Neural cell (in vitro differentiated cells): ENCODE measurements around the gene CARD19. TPM values are rescaled to one million over a fixed set of nuclear protein-coding genes. Genes with fewer than 3 reads are reported as not detected.

Experiments
- H2AFZ ChIP-seq: fragments of 200-600, 300-800 bp; sonication (generic), shearing (Covaris generic); 2 replicates; pipeline ENCODE4 v1.6.0; 2014; ENCODE audit warnings: low read depth, mild to moderate bottlenecking, antibody characterized with exemption, low read length, moderate library complexity
- H3F3A ChIP-seq: fragments of 200-600 bp; shearing (Covaris generic); 2 replicates; pipeline ENCODE4 v1.6.1; 2016; ENCODE audit warnings: mild to moderate bottlenecking, moderate library complexity, mixed read lengths, antibody characterized with exemption, low read length; ENCODE audit not compliant: insufficient read depth, poor library complexity, severe bottlenecking
- H3K27ac ChIP-seq: fragments of 200-600, 300-800 bp; sonication (generic), shearing (Covaris generic); 2 replicates; pipeline ENCODE4 v1.5.1; 2014; ENCODE audit warnings: mild to moderate bottlenecking, low read length, moderate library complexity
- H3K27me3 ChIP-seq: fragments of 300-800, 200-600 bp; sonication (generic), shearing (Covaris generic); 2 replicates; pipeline ENCODE4 v1.6.0; 2014; ENCODE audit warnings: mild to moderate bottlenecking, low read depth, low read length, moderate library complexity; ENCODE audit not compliant: insufficient read depth
- H3K36me3 ChIP-seq: fragments of 300-800, 200-600 bp; sonication (generic), shearing (Covaris generic); 2 replicates; pipeline ENCODE4 v1.5.1; 2014; ENCODE audit warnings: mild to moderate bottlenecking, antibody characterized with exemption, low read length, moderate library complexity; ENCODE audit not compliant: insufficient read depth
- H3K4me2 ChIP-seq: fragments of 300-800, 200-600 bp; sonication (generic), shearing (Covaris generic); 2 replicates; pipeline ENCODE4 v1.6.0; 2014; ENCODE audit warnings: mild to moderate bottlenecking, low read length
- H3K4me3 ChIP-seq: fragments of 300-800, 200-600 bp; sonication (generic), shearing (Covaris generic); 2 replicates; pipeline ENCODE4 v1.5.1; 2014; ENCODE audit warnings: mild to moderate bottlenecking, low read length, moderate library complexity
- H3K79me2 ChIP-seq: fragments of 200-600 bp; shearing (Covaris generic); replicated peaks from 2 replicates; pipeline ENCODE4 v1.6.0; 2014; ENCODE audit warnings: mild to moderate bottlenecking, low read length, moderate library complexity; ENCODE audit not compliant: insufficient read depth
- H3K9ac ChIP-seq: fragments of 300-800, 200-600 bp; sonication (generic), shearing (Covaris generic); 2 replicates; pipeline ENCODE4 v1.6.1; 2016; ENCODE audit warnings: mild to moderate bottlenecking, low read length, mixed read lengths
- H3K9me2 ChIP-seq: fragments of 200-600 bp; shearing (Covaris generic); 2 replicates; pipeline ENCODE4 v1.6.1; 2016; ENCODE audit warnings: mild to moderate bottlenecking, low read length, mixed read lengths; ENCODE audit not compliant: insufficient read depth
- H3K9me3 ChIP-seq: fragments of 200-600, 300-800 bp; sonication (generic), shearing (Covaris generic); 2 replicates; pipeline ENCODE4 v1.6.1; 2016; ENCODE audit warnings: mild to moderate bottlenecking, mixed run types, low read length, moderate library complexity, mixed read lengths
- H4K20me1 ChIP-seq: fragments of 200-600 bp; shearing (Covaris generic); 2 replicates; pipeline ENCODE4 v1.6.1; 2016; ENCODE audit warnings: mild to moderate bottlenecking, mixed run types; ENCODE audit not compliant: insufficient read depth
- EP300 ChIP-seq: fragments of 450-650 bp; conservative IDR thresholded peaks from 2 replicates; pipeline ENCODE4 v1.6.1; 2014; ENCODE audit warnings: antibody characterized with exemption, mild to moderate bottlenecking, moderate library complexity; ENCODE audit not compliant: poor library complexity, severe bottlenecking
- EZH2 ChIP-seq: fragments of 200-600, 300-800 bp; shearing (Covaris generic), sonication (generic); IDR thresholded peaks from 2 replicates; pipeline ENCODE4 v1.6.1; 2014; ENCODE audit warnings: antibody characterized with exemption, low read length, borderline replicate concordance, mild to moderate bottlenecking; ENCODE audit not compliant: insufficient read depth, poor library complexity, severe bottlenecking
- MXI1 ChIP-seq: fragments of 450-650 bp; conservative IDR thresholded peaks from 2 replicates; pipeline ENCODE4 v1.6.1; 2014; ENCODE audit warnings: antibody characterized with exemption, mild to moderate bottlenecking; ENCODE audit not compliant: poor library complexity, severe bottlenecking
- POLR2AphosphoS5 ChIP-seq: IDR thresholded peaks from 2 replicates; pipeline ENCODE4 v1.6.1; 2012
- RAD21 ChIP-seq: fragments of 450-650 bp; conservative IDR thresholded peaks from 2 replicates; pipeline ENCODE4 v1.6.1; 2014; ENCODE audit warnings: antibody characterized with exemption, mild to moderate bottlenecking, moderate library complexity
- SMC3 ChIP-seq: fragments of 450-650 bp; conservative IDR thresholded peaks from 2 replicates; pipeline ENCODE4 v1.6.1; 2014; ENCODE audit warnings: antibody characterized with exemption, mild to moderate bottlenecking, moderate library complexity; ENCODE audit not compliant: poor library complexity
- TAF1 ChIP-seq: IDR thresholded peaks from 2 replicates; pipeline ENCODE4 v1.6.1; 2012; ENCODE audit warnings: low read depth
- polyA plus RNA-seq: library from polyadenylated mRNA; depleted of rRNA; stranded (reverse); fragments of >200 nt; gene quantifications from 2 replicates; pipeline ENCODE4 v1.2.3, GENCODE V29; 2014
- TF ChIP-seq, protein P1 (sequence below): fragments of 450-650 bp; IDR thresholded peaks from 2 replicates; pipeline ENCODE4 v1.5.1; 2014; ENCODE audit warnings: antibody characterized with exemption, mild to moderate bottlenecking, moderate library complexity; ENCODE audit not compliant: poor library complexity, severe bottlenecking
- TF ChIP-seq, protein P2 (sequence below): IDR thresholded peaks from 2 replicates; pipeline ENCODE4 v1.6.1; 2012; ENCODE audit warnings: borderline replicate concordance

The CARD19 gene
- polyA plus RNA-seq, 1 donor from 2014 or later, result 66.7 TPM

DNA sequence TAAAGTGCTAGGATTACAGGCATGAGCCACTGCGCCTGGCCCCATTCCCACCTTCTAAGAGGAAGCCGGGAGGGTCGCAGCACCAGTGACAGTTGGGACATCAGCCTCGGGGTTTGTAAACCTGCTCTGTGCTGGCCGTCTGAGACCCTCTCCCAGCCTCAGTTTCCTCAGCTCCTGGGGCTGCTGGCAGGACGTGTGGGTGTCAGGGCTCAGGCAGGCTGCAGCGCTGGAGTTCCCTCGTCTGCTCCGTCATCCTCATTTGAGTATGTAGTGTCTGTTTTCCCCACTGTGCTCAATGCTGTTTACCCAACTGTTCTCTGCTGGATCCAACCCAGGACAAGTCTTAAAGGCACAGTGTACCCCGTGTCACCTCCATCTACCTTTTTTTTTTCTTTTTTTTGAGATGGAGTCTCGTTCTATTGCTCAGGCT, 40.0 kb downstream of the CARD19 start:
- no peaks in the 10 kb centered on the region for H3K9me2 ChIP-seq
- H3K9ac ChIP-seq, result no peak overlapping the region
- H3K9me3 ChIP-seq, result no peaks in the 10 kb centered on the region
- TF ChIP-seq TAF1 (no peak), EZH2 (no peak), MXI1 (no peak), POLR2AphosphoS5 (no peak), EP300 (no peak), RAD21 (no peak), SMC3 (no peak)
- TF ChIP-seq, protein P1, sequence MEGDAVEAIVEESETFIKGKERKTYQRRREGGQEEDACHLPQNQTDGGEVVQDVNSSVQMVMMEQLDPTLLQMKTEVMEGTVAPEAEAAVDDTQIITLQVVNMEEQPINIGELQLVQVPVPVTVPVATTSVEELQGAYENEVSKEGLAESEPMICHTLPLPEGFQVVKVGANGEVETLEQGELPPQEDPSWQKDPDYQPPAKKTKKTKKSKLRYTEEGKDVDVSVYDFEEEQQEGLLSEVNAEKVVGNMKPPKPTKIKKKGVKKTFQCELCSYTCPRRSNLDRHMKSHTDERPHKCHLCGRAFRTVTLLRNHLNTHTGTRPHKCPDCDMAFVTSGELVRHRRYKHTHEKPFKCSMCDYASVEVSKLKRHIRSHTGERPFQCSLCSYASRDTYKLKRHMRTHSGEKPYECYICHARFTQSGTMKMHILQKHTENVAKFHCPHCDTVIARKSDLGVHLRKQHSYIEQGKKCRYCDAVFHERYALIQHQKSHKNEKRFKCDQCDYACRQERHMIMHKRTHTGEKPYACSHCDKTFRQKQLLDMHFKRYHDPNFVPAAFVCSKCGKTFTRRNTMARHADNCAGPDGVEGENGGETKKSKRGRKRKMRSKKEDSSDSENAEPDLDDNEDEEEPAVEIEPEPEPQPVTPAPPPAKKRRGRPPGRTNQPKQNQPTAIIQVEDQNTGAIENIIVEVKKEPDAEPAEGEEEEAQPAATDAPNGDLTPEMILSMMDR, result no peak
- TF ChIP-seq, protein P2, sequence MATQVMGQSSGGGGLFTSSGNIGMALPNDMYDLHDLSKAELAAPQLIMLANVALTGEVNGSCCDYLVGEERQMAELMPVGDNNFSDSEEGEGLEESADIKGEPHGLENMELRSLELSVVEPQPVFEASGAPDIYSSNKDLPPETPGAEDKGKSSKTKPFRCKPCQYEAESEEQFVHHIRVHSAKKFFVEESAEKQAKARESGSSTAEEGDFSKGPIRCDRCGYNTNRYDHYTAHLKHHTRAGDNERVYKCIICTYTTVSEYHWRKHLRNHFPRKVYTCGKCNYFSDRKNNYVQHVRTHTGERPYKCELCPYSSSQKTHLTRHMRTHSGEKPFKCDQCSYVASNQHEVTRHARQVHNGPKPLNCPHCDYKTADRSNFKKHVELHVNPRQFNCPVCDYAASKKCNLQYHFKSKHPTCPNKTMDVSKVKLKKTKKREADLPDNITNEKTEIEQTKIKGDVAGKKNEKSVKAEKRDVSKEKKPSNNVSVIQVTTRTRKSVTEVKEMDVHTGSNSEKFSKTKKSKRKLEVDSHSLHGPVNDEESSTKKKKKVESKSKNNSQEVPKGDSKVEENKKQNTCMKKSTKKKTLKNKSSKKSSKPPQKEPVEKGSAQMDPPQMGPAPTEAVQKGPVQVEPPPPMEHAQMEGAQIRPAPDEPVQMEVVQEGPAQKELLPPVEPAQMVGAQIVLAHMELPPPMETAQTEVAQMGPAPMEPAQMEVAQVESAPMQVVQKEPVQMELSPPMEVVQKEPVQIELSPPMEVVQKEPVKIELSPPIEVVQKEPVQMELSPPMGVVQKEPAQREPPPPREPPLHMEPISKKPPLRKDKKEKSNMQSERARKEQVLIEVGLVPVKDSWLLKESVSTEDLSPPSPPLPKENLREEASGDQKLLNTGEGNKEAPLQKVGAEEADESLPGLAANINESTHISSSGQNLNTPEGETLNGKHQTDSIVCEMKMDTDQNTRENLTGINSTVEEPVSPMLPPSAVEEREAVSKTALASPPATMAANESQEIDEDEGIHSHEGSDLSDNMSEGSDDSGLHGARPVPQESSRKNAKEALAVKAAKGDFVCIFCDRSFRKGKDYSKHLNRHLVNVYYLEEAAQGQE, result no peak
- no peak overlapping the region for H3K4me3 ChIP-seq
- no peaks in the 10 kb centered on the region for H3K36me3 ChIP-seq
- H3K4me2 ChIP-seq, result no peak overlapping the region
- no peaks in the 10 kb centered on the region for H4K20me1 ChIP-seq
- no peaks in the 10 kb centered on the region for H3K27me3 ChIP-seq
- H3F3A ChIP-seq, result no peaks in the 10 kb centered on the region
- H2AFZ ChIP-seq, result no peak overlapping the region
- no peak overlapping the region for H3K27ac ChIP-seq
- H3K79me2 ChIP-seq, result no peaks in the 10 kb centered on the region

DNA sequence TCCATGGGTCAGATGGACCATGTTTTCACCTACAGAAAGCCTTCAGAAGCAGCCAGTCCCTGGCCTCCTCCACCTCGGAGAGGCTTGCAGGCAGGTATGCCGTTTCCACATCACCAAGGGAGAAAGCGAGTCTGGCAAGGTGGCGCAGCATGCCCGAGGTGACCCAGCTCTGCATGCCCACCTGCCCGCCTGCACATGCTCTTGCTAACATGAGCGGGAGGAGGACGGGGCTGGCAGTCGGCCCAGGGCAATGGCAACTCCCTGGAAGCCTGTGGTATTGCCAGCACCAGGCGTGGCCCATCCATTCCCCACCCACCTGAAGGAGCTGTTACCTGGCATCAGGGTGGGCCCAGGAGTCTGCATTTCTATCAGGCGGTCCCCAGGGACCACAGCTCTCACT, 41.3 kb downstream of the CARD19 start:
- Histone ChIP-seq H3K9ac (no peak overlapping the region), H3K27me3 (no peaks in the 10 kb centered on the region), H3K4me3 (no peak overlapping the region), H3K9me3 (no peaks in the 10 kb centered on the region), H3K36me3 (no peaks in the 10 kb centered on the region), H3K27ac (no peak overlapping the region), H2AFZ (no peak overlapping the region), H4K20me1 (no peaks in the 10 kb centered on the region), H3K79me2 (no peaks in the 10 kb centered on the region), H3F3A (no peaks in the 10 kb centered on the region), H3K9me2 (no peaks in the 10 kb centered on the region), H3K4me2 (no peak overlapping the region)
- no peak for TF ChIP-seq SMC3
- TF ChIP-seq, protein P2, result no peak
- TF ChIP-seq, protein P1, result no peak
- TF ChIP-seq MXI1, result no peak
- no peak for TF ChIP-seq EZH2
- no peak for TF ChIP-seq TAF1
- no peak for TF ChIP-seq RAD21
- no peak for TF ChIP-seq POLR2AphosphoS5
- no peak for TF ChIP-seq EP300
